ENCODE data around the gene STX12.

- TF ChIP-seq POLR2AphosphoS5 (IDR thresholded peaks at IDR 0.05): no peak
- no peak for TF ChIP-seq CTCF (IDR thresholded peaks at IDR 0.05)
- TF ChIP-seq POLR2A (IDR thresholded peaks at IDR 0.05; ENCODE audit: low read depth): no peak
Measured at GRCh38 chr1:27778056-27778455, 5.0 kb downstream of the STX12 start.

Measured in esophagus muscularis mucosa (tissue), 3 donors.